CD4-positive, alpha-beta T cell treated with Interleukin-17A for 4 hours (primary cell): ENCODE measurements around the gene DUSP8.
"Not testable (repeated sequence)": the region's sequence is repeated elsewhere in the genome, so short reads cannot be mapped to it uniquely, and the experiment has no call there.

Experiments
- DNase-seq: peaks from one replicate; pipeline ENCODE4 v3.0.0-alpha.2; 2020; ENCODE audit warnings: mixed read lengths

DUSP8 gene

DNA sequence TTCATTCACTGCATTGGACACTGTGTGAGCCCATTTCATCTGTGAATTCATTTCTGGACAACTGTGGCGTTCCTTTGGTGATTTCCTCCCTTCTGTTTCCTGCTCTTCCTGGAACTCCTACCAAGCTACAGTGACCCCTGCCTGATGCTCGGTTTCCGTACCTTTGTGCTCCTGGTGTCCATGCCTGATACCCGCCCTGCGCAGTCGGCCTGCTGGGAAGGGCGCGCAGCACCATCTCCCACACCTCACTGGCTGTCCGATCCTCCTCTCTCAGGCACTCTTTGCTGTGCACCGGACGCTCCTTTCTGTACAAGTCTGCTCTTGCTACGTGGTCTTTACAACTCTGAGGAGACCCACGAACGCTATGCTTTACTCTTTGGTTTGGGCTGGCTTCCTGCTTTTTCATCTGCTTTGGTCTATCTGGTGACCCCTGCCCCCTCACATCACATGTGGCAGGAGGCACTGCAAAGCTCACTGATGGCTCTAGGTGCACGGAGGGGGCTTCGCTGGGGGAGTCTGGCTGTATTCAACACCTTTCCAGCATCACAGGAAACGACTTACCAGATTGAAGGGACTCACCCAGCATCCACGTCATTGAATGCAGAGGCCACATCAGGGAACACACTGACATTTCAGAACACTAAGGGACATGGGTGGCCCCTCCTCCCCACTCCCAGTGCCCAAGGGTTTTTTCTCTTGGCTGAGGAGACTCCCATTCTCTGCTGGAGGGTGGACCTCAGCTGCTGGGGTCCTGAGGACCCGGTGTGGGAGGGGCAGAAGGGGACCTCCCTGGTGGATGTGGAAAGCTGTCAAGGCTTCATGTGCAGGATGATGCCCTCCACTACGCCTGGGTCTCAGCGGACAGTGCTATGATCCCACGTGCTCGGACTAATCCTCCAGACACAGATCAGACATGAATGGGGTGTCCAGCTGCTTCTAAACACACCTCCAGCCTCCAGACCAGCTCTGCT lies 58.5 kb downstream of the DUSP8 start:
- no peak for DNase-seq

DNA sequence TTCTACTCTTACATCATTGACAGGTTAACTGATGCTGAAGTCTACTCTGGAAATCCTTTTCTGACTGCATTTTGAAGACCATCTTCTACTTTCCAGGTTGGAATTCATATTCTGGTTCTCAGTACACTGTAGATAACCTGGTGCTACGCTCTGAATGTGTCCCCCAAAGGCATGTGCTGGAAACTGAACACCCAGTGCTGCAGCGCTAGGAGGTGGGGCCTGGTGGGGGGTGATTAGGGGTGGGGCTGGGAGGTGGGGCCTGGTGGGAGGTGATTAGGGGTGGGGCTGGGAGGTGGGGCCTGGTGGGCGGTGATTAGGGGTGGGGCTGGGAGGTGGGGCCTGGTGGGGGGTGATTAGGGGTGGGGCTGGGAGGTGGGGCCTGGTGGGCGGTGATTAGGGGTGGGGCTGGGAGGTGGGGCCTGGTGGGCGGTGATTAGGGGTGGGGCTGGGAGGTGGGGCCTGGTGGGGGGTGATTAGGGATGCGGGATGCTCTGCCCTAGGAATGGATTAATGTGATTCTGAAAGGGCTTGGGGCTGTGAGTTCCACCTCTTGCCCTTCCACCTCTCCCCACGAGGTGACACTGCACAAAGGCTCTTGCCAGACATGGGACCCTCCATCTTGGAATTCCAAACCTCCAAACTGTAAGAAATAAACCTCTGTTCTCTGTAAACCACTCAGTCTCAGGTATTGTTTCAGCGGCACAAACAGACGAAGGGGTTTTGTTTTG lies 59.4 kb downstream of the DUSP8 start:
- not testable (repeated sequence) for DNase-seq

DNA sequence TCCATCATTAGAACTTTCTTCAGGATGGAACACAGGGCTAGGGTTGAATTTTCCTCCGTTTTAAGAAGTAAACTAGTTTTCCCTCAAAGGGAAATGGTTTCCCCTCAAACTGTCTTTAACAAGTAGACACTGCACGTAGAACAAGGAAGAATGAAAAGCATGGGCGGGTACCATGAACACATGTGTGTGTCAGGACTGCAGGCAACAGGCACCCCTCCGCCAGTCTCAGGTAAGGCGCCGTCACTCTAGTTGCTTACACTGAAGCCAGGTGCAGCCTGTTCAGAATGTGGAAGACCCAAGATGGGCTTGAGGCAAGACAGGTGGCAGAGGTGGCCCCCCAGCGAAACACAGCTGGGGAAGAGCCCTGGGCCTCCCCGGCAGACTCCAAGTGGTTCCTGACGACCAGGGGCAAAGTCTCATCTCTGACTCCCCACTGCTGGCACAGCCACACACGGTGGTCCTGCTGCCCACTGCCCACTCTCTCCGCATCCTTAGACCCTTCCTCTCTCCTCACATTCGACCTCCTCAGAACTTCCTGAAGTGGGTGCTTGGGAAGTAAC lies 60.1 kb downstream of the DUSP8 start:
- DNase-seq, result no peak

DNA sequence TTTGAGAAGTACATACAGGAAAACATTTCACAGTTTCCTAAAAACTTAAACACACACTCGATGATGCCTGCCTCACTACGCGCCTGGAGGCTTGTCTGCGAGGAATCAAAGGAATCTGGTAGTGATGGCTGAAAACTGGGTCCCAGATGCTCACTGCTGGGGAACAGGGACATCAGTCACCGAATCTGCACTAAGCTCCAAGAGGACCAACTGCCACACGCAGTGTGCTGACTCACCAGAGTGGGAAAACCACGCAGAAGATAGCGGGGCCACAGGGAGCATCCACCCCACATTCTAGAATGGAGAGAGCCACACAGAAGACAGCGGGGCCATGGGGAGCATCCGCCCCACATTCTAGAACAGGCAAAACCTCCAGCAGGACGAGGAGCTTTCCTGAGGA lies 61.1 kb downstream of the DUSP8 start:
- no peak for DNase-seq

DNA sequence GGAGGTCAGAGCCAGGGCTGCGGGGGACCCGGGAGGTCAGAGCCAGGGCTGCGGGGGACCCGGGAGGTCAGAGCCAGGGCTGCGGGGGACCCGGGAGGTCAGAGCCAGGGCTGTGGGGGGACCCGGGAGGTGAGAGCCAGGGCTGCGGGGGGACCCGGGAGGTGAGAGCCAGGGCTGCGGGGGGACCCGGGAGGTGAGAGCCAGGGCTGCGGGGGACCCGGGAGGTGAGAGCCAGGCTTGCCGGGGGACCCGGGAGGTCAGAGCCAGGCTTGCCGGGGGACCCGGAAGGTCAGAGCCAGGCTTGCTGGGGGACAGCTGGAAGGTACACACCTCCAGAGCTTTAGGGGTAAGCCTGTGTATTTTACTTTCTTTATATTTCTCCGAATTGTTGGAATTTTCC lies 61.7 kb downstream of the DUSP8 start:
- not testable (repeated sequence) for DNase-seq

DNA sequence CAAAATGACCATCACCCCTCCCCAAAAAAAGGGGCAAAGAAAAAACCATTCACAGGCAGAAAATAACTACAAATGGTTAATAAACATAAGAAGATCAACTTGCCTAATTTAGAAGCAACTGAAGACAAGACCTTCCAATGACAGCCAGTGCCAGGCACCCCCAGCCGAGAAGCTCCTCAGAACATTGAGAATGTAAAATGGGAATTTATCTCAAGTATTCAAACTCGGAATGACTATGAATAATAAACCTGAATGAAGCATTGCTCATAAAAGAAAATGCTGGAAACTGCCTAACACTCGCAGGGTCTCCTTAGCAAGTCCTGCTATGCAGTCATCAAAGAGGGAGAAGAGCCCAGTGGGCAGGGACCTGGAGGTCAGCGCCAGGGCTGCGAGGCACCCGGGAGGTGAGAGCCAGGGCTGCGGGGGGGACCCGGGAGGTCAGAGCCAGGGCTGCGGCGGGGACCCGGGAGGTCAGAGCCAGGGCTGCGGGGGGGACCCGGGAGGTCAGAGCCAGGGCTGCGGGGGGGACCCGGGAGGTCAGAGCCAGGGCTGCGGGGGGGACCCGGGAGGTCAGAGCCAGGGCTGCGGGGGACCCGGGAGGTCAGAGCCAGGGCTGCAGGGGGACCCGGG lies 62.3 kb downstream of the DUSP8 start:
- DNase-seq, result no peak

DNA sequence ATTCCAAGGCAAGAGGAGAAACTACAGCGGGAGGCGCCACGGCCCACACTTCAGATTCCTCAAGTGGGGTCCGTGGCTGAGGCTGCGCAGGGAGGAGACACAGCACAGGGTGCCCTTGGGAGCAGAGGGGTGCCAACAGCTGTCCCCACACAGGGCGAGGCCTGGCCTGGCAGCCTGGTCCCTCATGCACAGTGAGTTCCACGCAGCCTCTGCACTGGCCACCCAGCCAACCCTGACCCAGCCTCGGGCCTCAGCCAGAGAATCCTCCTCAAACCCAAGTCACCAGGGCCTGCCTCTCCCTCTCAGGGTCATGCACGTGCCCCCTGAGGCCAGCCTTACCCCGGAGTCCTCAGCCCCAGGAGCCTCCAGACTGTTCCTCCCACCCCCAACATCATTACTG lies 63.1 kb downstream of the DUSP8 start:
- DNase-seq, result no peak

DNA sequence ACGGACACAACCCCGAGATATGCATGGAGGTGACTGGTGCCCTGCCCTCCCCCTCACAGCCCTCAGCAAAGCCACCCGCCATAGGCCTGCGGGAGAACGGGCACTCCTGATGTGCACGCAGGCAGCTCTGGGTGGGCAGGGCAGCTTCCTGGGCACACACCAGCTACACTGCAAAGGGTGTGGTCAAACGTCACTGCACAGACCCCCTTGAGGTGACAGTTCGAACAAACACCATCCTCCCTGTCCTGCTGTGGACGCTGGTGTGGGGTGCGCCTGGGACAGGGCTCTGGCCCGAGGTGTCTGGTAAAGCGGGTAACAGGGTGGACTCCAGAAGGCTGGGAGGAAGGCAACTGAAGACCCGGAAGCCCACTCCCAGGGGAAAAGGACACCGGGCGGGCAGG lies 63.6 kb downstream of the DUSP8 start:
- no peak for DNase-seq

DNA sequence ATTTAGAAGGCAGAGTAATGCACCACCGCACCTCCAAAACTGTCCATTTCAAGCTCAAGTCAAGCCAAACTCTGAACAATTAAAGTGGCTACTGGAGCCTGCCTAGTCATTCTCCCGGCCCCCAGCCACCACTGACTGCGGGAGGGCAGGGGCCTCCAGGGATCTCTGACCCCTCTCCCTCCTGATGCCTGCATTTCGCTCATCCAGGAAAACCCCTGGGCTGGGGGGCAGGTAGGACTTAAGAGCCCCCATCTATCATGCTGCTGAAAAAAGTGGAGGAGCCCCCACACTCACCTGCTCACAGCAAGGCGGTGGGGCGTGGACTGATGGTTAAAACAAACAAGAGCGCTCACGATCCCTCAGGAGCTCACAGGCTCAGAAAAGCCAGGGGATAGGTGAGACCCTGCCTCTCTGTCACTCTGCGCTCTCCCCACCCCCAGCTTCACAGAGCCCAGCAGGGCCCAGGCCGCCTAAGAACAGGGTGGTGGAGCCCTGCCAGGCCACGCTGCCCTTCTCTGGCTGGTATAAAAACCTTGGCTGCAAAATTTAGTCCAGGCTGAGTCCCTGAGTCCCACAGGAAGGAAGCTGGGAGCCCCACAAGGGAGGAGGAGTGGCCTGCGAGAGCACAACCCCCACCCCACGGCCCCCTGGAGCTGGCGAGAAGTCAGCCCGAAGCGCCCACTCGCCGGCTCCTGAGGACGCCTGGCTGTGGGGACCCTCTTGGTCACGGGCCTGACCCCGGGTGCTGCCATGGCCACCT lies 64.5 kb downstream of the DUSP8 start:
- DNase-seq, result no peak

DNA sequence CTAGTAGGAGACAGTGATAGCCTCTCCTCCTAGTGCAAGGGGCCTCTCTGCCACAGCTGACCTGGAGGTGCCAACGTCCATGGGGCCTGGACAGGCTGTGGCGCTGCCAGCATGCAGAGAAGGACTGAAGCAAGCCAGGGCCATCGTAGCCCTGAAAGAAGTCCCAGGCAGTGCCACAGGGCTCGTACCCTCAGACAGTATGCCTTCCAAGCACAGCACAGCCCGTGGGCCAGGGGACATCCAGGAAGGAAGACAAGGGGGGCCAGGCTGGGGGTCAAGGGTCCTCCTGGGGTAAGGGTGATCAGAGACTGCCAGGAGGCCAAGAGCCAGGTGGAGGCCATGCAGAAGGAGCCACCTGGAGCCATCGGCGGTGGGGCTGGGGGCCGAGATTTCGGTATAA lies 65.1 kb downstream of the DUSP8 start:
- DNase-seq, result no peak

DNA sequence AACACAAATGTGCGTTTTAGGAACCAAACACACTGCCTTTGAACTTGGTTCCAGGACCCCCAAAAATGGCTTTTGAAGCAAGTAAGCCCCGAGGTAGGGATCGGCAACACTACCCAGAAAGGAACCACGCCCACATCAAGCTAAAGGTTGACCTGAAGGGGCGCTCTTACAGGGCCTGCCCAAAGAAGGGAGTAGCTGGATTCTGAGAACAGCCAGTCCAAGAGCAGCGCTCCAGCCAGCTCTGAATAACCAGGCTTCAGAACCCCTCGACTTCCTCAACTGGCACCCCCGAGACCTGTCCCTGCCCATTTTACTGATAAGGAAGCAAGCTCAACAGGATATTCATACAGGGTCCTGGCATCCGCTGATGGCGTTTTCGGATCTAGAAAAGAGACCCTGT lies 66.6 kb downstream of the DUSP8 start:
- no peak for DNase-seq

DNA sequence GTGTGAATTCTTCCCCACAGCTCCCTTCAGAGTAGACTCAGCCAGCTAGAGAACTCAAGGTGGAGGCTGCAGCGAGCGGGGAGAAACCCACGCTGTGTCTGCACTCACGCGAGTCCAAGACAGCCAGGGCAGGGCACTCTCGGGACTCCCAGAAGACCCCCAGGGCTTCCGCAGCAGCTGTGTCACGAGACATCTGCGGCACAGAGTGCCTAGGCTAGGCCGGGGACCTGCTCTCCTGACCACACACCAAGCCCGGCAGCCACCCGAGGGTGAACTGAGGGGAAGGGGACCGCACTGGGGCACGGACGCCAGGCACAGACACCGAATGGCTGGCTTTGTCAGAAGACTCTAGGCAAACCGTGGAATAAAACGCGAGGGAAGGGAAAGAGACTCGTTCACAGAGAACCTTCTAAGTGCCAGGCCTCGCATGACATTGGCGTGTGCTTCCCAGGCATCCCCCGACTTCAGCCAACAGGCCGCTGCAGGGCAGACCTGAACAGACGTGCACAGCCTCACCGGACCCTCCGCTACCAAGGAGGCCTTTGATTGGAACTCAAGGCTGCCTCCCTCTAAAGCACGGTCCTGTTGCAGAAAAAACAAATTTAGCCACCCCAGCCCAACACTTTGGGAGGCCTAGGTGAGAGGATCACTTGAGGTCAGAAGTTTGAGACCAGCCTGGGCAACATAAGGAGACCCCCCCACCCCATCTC lies 67.3 kb downstream of the DUSP8 start:
- no peak for DNase-seq

DNA sequence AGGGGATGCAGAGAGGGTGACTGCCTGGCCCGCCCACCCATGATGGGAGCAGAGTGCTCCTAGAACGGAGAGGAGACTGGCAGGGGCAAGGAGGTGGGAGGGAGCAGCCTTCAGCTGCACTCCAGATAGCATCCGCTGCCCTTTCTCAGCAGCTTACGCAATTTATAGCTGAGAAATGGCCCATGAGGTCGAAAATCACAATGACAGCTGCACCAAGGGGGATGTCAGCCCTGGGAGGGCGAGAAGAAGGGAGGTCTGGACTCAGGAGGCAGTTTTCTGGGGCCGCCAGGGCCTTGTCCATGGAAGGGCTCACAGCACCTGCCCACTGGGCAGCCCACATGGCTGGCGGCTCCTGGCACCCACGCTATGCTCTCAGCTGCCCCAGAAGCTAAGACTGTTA lies 67.9 kb downstream of the DUSP8 start:
- no peak for DNase-seq
